Mononuclear cell (primary cell): ENCODE measurements around the gene OR51I2. TPM values are rescaled to one million over a fixed set of nuclear protein-coding genes. Genes with fewer than 3 reads are reported as not detected.

Experiments
- H3K27me3 ChIP-seq: 2 replicates; pipeline ENCODE4 v1.6.0; 2011; ENCODE audit warnings: low read length, control low read depth; ENCODE audit not compliant: insufficient read depth
- H3K4me1 ChIP-seq: 2 replicates; pipeline ENCODE4 v1.5.1; 2011; ENCODE audit warnings: mild to moderate bottlenecking, low read length, control low read depth; ENCODE audit not compliant: insufficient read depth
- H3K4me3 ChIP-seq: 2 replicates; pipeline ENCODE4 v1.5.1; 2011; ENCODE audit warnings: mild to moderate bottlenecking, low read length, moderate library complexity
- H3K9me3 ChIP-seq: 2 replicates; pipeline ENCODE4 v1.5.1; 2011; ENCODE audit warnings: low read depth, mild to moderate bottlenecking, control low read depth, low read length
- total RNA-seq: library from RNA; depleted of rRNA; stranded (reverse); fragments of >200 nt; gene quantifications from one replicate; pipeline ENCODE4 v1.2.3, GENCODE V29; 2012

OR51I2 gene
- total RNA-seq, 1 donor, result not detected

DNA sequence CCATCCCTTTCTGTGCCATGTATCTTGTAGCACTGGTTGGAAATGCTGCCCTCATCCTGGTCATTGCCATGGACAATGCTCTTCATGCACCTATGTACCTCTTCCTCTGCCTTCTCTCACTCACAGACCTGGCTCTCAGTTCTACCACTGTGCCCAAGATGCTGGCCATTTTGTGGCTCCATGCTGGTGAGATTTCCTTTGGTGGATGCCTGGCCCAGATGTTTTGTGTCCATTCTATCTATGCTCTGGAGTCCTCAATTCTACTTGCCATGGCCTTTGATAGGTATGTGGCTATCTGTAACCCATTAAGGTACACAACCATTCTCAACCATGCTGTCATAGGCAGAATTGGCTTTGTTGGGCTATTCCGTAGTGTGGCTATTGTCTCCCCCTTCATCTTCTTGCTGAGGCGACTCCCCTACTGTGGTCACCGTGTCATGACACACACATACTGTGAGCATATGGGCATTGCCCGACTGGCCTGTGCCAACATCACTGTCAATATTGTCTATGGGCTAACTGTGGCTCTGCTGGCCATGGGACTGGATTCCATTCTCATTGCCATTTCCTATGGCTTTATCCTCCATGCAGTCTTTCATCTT lies 39.8 kb downstream of the OR51I2 start:
- Histone ChIP-seq H3K27me3 (no peaks in the 10 kb centered on the region), H3K4me1 (no peaks in the 10 kb centered on the region), H3K4me3 (no peak overlapping the region), H3K9me3 (no peaks in the 10 kb centered on the region)

DNA sequence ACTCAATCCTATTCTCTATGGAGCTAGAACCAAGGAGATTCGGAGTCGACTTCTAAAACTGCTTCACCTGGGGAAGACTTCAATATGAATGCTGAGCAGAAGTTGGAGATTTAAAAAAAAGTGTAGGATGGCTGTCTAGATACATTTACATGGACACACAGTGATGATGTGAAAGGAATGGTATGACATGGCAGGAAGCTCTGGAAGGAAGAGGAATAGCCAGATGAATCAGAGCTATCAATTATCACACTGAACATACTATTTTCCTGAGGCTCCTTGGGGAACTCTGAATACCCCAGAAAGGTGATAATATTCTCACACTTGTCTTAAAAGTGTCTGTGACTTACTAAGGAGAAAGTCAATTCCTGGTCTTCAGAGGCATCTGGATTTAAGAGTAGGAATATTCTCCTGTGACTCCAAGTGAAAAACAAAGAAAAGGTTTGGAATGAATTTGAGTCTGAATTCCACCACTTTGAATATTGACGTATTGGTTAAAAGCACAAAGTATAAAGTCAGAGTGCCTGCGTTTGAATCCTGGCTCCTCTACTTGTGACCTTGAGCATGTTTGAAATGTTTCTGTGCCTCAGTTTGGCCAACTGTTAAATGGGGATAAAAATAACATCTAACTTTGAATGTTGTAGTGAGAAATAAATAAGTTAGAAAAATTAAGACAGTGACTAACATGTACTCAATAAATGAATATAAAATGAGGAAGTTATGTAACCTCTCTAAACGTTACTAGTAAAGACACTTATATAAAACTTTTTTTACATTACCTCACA lies 40.6 kb downstream of the OR51I2 start:
- no peaks in the 10 kb centered on the region for H3K9me3 ChIP-seq
- no peak overlapping the region for H3K4me3 ChIP-seq
- H3K4me1 ChIP-seq, result no peaks in the 10 kb centered on the region
- H3K27me3 ChIP-seq, result no peaks in the 10 kb centered on the region

DNA sequence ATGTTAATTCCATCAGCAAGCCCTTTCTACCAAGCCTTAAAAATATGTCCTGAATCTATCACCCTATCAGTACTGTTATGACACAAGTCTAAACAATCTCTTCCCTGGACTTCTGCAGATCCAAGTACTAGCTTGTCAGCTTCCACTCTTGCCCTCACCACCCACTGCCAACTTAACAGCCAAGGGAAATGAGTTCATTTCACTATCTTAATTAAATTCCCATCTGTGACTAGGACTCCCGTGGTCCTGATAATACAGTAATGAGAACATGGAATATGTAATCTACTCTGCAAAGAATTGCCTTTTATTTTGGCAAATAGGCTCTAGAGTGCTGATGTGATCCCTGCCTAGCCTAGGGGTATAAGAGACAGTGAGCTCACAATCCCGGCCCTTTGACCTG lies 50.5 kb downstream of the OR51I2 start:
- Histone ChIP-seq H3K9me3 (no peaks in the 10 kb centered on the region), H3K4me3 (no peak overlapping the region), H3K4me1 (no peaks in the 10 kb centered on the region), H3K27me3 (no peaks in the 10 kb centered on the region)

DNA sequence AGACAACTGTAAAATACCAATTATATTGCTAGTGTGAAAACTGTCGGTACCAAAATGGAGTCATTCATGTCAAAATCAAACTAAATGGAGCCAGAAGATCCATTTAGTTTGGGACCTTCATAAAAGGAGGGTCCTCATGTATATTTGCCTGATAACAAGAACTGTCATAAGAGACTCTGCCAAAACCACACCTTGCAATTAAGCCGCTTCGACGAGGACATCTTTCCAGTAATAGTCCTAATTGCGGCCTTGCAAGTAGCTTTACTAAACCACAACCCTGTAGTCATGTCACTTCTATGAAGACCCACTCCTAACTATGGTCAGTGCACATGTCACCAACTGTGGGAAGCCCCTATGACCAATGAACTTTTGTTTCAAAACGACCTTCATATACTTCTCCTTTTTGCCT lies 51.3 kb downstream of the OR51I2 start:
- no peaks in the 10 kb centered on the region for H3K4me1 ChIP-seq
- H3K27me3 ChIP-seq, result no peaks in the 10 kb centered on the region
- no peaks in the 10 kb centered on the region for H3K9me3 ChIP-seq
- H3K4me3 ChIP-seq, result no peak overlapping the region

DNA sequence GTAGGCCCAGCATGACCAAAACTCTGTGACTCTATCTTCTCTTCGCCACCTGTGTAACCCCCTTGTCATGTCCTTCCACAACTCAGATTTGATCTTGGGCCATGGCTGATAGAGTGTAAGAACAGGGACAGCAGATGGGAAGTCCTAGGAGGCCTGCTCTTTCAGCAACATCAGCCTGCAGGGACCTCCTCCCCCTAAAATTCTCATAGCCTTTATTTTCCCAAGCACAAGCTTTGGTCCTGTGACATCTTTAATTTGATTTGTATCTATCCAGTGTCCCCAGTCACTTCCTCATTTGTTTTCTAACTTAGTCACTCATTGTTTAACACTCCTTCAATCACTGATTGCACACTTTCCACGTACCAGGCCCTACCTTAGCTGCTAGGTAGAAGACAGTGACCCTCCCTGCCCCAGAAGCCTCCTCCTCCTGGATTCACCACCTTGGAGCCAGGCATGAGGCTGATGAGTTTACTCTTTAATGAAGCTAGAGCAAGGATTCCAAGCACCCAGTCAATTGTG lies 55.3 kb downstream of the OR51I2 start:
- Histone ChIP-seq H3K4me3 (no peak overlapping the region), H3K4me1 (no peaks in the 10 kb centered on the region), H3K27me3 (no peaks in the 10 kb centered on the region), H3K9me3 (no peaks in the 10 kb centered on the region)

DNA sequence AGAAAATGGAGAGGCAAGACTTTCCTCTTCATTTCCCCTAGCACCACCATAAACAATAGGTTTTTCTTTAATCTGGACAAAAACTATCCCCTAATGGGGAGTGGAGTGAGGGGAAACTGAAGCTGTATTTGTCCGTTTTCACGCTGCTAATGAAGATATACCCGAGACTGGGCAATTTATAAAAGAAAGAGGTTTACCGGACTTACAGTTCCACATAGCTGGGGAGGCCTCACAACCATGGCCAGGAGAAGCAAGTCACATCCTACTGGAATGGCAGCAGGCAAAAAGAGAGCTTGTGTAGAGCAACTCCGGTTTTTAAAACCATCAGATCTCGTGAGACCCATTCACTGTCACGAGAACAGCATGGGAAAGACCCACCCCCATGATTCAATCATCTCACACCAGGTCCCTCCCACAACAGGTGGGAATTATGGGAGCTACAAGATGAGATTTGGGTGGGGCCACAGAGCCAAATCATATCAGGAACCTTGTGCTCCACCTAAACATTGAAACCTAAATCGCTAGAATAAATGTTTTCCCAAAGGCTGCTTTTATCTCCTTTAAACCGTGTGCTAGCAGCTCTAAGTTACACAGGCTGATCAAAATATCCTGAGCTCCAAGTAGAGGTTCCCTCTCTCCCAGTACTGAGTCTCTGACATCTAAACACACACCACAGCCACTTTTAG lies 56.4 kb downstream of the OR51I2 start:
- no peaks in the 10 kb centered on the region for H3K27me3 ChIP-seq
- H3K4me1 ChIP-seq, result no peaks in the 10 kb centered on the region
- H3K4me3 ChIP-seq, result no peak overlapping the region
- H3K9me3 ChIP-seq, result no peaks in the 10 kb centered on the region

Other genes with a start within 250 kb of the OR51I2 start
- gene OR51V1, start 248.6 kb upstream of the OR51I2 start, total RNA-seq, result not detected
- 76.0 TPM for gene HBB, start 222.3 kb upstream of the OR51I2 start, total RNA-seq
- 0.94 TPM for gene HBD, start 214.8 kb upstream of the OR51I2 start, total RNA-seq
- gene HBG1, start 199.5 kb upstream of the OR51I2 start, total RNA-seq, result not detected
- 3.9 TPM for gene HBG2, start 194.5 kb upstream of the OR51I2 start, total RNA-seq
- 0.94 TPM for gene HBE1, start 179.4 kb upstream of the OR51I2 start, total RNA-seq
- not detected for gene OR51B4, start 147.4 kb upstream of the OR51I2 start, total RNA-seq
- not detected for gene OR51B2, start 125.0 kb upstream of the OR51I2 start, total RNA-seq
- gene OR51B5, start 105.8 kb upstream of the OR51I2 start, total RNA-seq, result 0.31 TPM
- gene OR51B6, start 97.8 kb upstream of the OR51I2 start, total RNA-seq, result not detected
- gene OR51M1, start 65.5 kb upstream of the OR51I2 start, total RNA-seq, result 0.10 TPM
- gene OR51Q1, start 27.2 kb upstream of the OR51I2 start, total RNA-seq, result not detected
- not detected for gene OR51I1, start 7.8 kb upstream of the OR51I2 start, total RNA-seq
- not detected for gene OR52D1, start 39.4 kb downstream of the OR51I2 start, total RNA-seq
- gene UBQLN3, start 60.6 kb downstream of the OR51I2 start, total RNA-seq, result 0.21 TPM
- 0.52 TPM for gene UBQLNL, start 67.4 kb downstream of the OR51I2 start, total RNA-seq
- gene OR52H1, start 99.2 kb downstream of the OR51I2 start, total RNA-seq, result 0.63 TPM
- gene OR52B6, start 131.6 kb downstream of the OR51I2 start, total RNA-seq, result not detected
- gene TRIM6, start 147.3 kb downstream of the OR51I2 start, total RNA-seq, result 0.42 TPM
- 7.2 TPM for gene TRIM34, start 175.7 kb downstream of the OR51I2 start, total RNA-seq
- gene TRIM5, start 235.8 kb downstream of the OR51I2 start, total RNA-seq, result 6.5 TPM
- 252 TPM for gene TRIM22, start 240.5 kb downstream of the OR51I2 start, total RNA-seq